Gastroesophageal sphincter (tissue), 3 donors: ENCODE data around the gene HSD3B2.

Experiments
- CTCF ChIP-seq, 4 experiments: fragments of 200-600 bp in 2 of 4; fragments of 450-650 bp in 2 of 4; sonication (generic) in 1 of 4; IDR thresholded peaks; one replicate each; pipeline ENCODE4 v1.5.1; 2017 to 2019; ENCODE audit warnings: antibody characterized with exemption in 4 of 4, mild to moderate bottlenecking in 2 of 4, moderate library complexity in 2 of 4
- EP300 ChIP-seq: sonication (generic); formaldehyde crosslinking; IDR thresholded peaks from one replicate; pipeline ENCODE4 v1.6.1; 2017; ENCODE audit warnings: antibody characterized with exemption, mild to moderate bottlenecking
- POLR2A ChIP-seq, 2 donors: fragments of 450-650 bp; IDR thresholded peaks; one replicate each; pipeline ENCODE4 v1.6.1; 2017; ENCODE audit warnings: antibody characterized with exemption in 2 of 2, mild to moderate bottlenecking in 2 of 2, moderate library complexity in 1 of 2
- POLR2AphosphoS5 ChIP-seq: sonication (generic); formaldehyde crosslinking; IDR thresholded peaks from one replicate; pipeline ENCODE4 v1.6.1; 2017; ENCODE audit warnings: antibody characterized with exemption

DNA sequence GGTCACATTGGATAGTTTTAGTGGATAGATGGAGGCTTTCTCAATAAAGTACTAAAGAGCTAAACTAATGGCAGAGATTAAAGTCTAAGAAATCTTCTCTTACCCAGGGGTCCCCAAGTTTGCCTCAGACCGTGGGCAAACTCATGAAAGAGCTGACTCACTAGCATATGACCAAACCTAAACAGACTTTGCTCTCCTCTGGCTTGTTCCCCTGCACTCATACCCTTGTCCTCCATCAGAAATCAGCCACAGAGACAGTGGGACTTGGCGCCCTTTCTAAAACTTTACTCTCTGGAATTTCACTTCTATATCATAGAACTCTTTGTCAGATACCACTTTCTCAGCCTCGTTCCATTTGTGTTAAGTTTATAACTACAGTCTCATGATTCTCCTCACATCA, 17.0 kb upstream of the HSD3B2 start:
- TF ChIP-seq POLR2AphosphoS5: no peak
- TF ChIP-seq CTCF (IDR thresholded peaks at IDR 0.05): no peak
- TF ChIP-seq POLR2A (IDR thresholded peaks at IDR 0.05): no peak
- no peak for TF ChIP-seq EP300
